Daoy (cell line): ENCODE measurements around the gene ZNF771. TPM values are rescaled to one million over a fixed set of nuclear protein-coding genes. Genes with fewer than 3 reads are reported as not detected.
A peak's percentile ranks its signal among the peaks of the same experiment; 100 is the strongest.
"Not testable (repeated sequence)": the region's sequence is repeated elsewhere in the genome, so short reads cannot be mapped to it uniquely, and the experiment has no call there.

ENCODE experiments used
- DNase-seq: peaks from one replicate; pipeline ENCODE4 v3.0.0-alpha.2; 2015; ENCODE audit warnings: low read depth
- total RNA-seq: library from RNA; depleted of rRNA; stranded (reverse); fragments of >200 nt; shearing (Covaris generic); gene quantifications from 2 replicates; pipeline ENCODE4 v1.2.3, GENCODE V29; 2014

Gene ZNF771
- total RNA-seq, 1 experiment from 2014 or later, result 13.8 TPM

GRCh38 chr16:30430428-30430970 lies 23.1 kb downstream of the ZNF771 start:
- DNase-seq, result peak; percentile 10

- no peak for DNase-seq
These were observed 27.4 kb downstream of the ZNF771 start for GRCh38 chr16:30434852-30435251.

GRCh38 chr16:30437511-30438046 lies 30.2 kb downstream of the ZNF771 start:
- no peak for DNase-seq

DNA sequence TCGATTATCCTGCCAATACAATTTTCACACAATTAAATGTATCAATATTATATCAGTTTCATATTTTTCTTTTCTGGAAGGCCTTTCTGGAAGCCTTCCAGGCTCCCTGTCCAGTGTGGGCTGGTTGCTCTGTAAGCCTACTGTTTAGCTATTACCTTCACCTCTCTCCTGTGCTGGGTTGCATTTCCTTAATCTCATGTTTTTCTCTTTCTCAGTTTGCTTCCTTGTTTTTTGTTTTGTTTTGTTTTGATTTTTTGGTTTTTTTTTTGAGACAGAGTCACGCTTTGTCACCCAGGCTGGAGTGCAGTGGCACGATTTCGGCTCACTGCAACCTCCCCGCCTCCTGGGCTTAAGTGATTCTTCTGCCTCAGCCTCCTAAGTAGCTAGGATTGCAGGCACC lies 31.4 kb downstream of the ZNF771 start:
- DNase-seq, result no peak

DNA sequence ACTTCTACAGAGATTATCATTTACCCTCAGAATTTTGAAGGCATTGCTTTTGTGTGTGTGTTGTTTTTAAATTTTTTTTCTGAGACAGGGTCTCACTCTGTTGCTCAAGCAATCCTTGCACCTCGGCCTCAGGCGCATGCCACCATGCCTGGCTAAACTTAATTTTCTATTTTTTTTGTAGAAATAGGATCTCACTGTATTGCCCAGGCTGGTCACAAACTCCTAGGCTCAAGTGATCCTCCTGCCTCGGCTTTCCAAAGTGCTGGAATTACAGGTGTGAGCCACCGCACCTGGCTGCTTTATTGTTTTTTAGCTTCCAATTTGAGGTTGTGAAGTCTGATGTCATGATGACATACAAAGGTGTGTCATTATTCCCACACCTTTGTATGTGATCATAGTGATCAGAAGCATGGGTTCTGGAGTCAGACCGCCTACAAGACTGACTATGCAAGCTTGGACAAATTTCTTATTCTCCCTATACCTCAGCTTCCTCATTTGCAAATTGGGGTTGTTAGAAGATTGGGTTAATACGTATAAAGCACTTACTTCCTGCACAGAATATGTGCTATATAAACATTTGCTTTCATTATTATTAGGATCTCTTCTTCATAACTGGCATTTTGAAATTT lies 32.4 kb downstream of the ZNF771 start:
- no peak for DNase-seq

GRCh38 chr16:30443631-30444030 lies 36.2 kb downstream of the ZNF771 start:
- no peak for DNase-seq

- DNase-seq, result no peak
These were observed 37.1 kb downstream of the ZNF771 start for GRCh38 chr16:30444231-30445148.

DNA sequence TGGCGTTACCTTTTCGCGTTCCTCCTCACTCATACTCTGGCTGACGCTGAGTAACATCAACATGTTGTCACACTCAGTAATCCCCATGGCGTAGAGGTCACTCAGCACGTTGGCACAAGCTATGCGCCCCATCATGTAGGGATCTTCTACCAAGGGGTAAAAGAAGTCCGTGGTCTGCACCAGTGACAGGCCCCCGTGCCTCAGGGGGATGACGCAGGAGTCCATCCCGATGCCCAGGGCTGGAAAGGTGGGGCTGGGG lies 37.7 kb downstream of the ZNF771 start:
- no peak for DNase-seq

DNA sequence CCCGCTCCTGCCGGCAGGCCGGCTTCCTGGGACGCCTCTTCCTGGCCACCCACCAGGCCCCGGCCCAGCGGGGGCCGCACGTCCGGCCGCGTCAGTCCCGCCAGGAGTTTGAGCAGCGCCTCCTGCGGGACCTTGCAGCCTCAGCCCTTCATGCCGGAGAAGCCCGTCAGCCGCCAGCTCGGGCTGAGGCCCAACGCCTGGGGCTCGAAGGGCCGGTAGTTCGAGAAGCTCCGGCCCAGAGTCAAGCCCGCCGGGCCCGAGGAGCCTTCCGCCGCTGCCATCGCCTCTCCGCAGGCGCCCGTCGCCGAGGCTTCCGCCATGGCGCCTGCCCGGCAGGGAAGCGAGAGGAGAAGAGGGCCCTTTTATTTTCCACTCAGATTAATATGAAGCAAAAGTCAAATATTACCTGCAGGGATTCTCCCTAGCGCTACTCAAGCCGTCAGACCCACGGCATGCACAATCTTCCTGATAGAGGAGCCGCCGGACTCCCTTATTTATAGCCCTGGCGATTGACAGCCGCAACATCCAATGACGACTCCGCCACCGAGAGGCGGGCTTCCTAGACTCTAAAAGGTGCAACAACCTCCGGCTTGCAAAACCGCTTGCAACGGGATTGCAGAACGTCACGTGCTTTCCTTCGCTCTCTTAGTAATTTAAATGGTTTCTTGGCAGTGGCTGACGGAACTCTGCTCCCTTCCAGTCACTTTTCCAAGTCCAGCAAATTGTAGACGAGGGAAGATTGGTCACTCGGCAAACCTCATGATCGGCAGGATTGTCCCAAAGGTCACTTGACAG lies 38.2 kb downstream of the ZNF771 start, which contains the start of gene SEPHS2:
TSS of gene SEPHS2 (minus strand) at position 467 of the 795 bp plus-strand sequence. CDS start at position 320, 147 bp downstream.
- peak; percentile 94 for DNase-seq

- DNase-seq, result no peak
These were observed 38.8 kb downstream of the ZNF771 start for GRCh38 chr16:30446203-30446595.

GRCh38 chr16:30447512-30448226 lies 40.3 kb downstream of the ZNF771 start:
- DNase-seq, result no peak

DNA sequence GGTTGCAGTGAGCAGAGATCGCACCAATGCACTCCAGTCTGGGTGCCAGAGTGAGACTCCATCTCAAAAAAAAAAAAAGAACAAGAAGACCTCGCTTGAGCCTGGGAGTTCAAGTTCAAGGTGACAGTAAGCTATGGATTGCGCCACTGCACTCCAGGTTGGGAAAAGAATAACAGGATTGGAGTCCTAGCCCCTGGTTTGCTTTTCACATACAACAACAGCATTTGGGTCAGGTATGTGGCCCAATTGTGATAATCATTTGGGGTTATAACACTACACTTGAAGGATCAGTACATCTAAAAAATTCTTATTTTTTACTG lies 41.7 kb downstream of the ZNF771 start:
- DNase-seq, result no peak

DNA sequence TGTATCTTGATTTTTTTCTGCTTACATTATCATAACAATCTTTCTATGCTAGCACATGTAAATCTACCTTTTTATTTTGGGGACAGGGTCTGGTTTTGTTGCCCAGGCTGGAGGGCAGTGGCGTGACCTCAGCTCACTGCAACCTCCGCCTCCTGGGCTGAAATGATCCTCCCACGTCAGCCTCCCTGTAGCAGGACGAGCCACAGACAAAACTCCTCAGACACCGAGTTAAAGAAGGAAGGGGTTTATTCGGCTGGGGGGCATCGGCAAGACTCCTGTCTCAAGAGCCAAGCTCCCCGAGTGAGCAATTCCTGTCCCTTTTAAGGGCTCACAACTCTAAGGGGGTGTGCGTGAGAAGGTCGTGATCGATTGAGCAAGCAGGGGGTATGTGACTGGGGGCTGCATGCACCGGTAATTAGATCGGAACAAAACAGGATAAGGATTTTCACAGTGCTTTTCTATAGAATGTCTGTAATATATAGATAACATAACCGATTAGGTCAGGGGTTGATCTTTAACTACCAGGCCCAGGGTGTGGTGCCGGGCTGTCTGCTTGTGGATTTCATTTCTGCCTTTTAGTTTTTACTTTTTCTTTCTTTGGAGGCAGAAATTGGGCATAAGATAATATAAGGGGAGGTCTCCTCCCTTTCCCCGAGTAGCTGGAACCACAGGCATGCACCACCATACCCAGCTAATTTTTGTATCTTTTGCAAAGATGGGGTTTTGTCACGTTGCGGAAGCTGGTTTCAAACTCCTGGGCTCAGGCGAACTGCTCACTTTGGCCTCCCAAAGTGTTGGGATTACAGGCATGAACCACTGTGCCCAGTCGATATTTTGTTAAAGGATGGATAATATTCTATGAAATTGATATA lies 45.5 kb downstream of the ZNF771 start:
- DNase-seq, result not testable (repeated sequence)

GRCh38 chr16:30456302-30456701 lies 48.9 kb downstream of the ZNF771 start:
- DNase-seq, result no peak

GRCh38 chr16:30457256-30457655 lies 49.9 kb downstream of the ZNF771 start:
- no peak for DNase-seq

DNA sequence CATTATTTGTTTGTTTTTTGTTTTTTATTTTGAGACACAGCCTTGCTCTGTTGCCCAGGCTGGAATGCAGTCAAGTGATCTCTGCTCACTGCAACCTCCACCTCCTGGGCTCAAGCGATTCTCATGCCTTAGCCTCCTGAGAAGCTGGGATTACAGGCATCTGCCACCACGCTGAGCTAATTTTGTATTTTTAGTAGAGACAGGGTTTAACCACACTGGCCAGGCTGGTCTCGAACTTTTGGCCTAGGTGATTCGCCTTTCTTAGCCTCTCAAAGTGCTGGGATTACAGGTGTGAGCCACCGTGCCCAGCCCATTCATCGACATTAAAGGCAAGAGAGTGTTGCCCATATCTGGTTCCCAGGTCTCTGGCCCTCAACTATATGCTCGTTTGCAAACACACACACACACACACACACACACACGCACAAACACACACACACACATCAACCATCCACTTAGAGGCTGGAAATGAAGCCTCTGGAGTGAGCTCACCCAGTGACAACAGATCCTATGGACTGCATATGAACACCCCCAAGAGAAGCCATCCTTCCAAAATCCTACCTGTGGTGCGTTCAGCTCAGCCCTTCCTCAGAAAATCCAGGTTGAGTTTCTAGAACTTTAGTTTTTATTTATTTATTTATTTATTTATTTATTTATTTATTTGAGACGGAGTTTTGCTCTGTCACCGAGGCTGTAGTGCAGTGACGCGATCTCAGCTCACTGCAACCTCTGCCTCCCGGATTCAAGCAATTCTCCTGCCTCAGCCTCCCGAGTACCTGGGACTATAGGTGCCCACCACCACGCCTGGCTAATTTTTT lies 50.5 kb downstream of the ZNF771 start:
- no peak for DNase-seq

- peak; percentile 5 for DNase-seq
These were observed 51.4 kb downstream of the ZNF771 start for GRCh38 chr16:30458561-30459394.

DNA sequence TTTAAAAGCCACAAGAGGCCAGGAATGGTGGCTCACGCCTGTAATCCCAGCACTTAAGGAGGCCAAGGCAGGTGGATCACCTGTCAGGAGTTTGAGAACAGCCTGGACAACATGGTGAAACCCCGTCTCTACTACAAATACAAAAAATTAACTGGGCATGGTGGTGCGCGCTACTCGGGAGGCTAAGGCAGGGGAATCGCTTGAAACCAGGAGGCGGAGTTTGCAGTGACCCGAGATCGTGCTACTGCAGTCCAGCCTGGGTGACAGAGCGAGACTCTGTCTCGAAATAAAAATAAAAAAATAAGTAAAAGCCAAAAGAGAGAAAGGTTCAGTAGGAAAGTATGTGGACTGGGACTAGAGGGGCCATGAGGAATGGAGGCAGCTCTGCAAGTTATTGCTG lies 52.0 kb downstream of the ZNF771 start:
- no peak for DNase-seq

- not testable (repeated sequence) for DNase-seq
These were observed 54.0 kb downstream of the ZNF771 start for GRCh38 chr16:30461426-30461825.
